HG03432 (cell line): ENCODE measurements around the gene ACD.

Experiments
- ATAC-seq: cut with Tn5 transposase; IDR thresholded peaks from one replicate; pipeline ENCODE4 v1.9.1; 2021; ENCODE audit warnings: mild to moderate bottlenecking, moderate library complexity; ENCODE audit not compliant: unreplicated experiment

The ACD gene

DNA sequence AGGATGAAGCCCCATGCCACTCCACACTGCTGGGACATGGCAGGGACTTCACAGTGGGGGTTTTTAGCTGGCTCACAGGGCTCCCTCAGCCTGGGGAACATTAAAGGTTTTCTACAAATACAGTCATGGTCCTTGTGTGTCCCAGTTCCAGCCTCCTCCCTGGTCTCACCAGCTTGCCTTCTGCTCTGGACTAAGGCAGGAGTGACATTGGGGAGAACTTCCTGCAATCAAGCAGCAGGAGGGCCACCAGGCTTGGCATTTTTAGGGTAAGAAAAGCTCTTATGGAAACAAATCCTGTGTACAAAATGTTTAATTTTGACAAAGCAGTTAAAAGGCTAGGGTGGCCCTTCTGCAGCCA lies 2.6 kb upstream of the ACD start:
- ATAC-seq = no peak

GRCh38 chr16:67661886-67662652 lies 2.0 kb upstream of the ACD start:
- no peak for ATAC-seq

DNA sequence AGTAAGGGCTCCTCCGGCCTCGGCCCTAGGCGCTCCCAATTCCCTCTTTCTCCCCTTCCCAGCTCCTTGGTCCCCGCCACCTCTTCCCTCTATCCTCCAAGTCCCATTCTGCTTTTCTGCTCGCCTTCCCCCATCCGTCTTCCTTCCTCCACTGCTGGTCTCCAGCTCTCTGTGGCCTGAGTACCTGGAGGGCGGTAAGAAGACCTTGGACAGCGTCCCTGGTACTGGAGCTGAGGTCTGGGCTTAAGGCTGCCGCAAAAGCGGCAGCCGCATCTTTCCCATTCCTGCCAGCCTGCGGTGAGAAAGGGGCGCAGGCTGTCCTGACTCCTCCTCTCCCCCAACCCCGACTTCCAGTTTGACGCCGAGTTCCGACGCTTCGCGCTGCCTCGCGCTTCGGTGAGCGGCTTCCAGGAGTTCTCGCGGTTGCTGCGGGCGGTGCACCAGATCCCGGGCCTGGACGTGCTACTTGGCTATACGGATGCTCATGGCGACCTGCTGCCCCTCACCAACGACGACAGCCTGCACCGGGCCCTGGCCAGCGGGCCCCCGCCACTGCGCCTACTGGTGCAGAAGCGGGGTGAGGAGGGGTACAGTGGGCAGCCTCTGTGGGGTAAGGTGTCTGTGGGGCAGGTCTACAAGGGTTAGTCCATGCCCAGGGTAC lies 1.2 kb upstream of the ACD start:
- ATAC-seq = no peak

DNA sequence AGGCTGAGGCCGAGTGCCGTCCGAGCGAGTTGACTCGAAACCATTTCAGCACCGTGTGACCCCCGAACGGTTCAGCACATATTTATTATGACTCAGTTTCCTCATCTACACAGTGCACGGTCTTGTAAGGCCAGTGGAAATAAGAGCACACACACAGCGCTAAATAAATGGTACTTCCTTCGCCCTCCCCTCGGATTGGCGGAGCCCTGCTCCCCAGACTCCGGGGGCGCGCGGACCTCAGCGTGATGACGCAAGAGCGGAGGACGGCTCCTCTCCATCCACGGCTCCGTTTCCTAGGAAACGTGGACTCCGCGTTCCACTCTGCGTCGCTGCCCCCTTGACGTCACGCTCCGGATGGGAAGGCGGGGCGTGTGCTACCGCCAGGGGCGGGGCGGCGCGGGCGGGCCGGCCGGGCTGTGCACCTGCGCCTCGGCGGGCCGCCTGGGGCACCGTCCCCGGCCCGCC lies 536 bp upstream of the ACD start, which contains the start of gene PARD6A:
Gene PARD6A, plus strand, starts transcription at position 397 of the 465 bp plus-strand sequence. CDS start 79 bp downstream, outside the sequence.
- ATAC-seq = peak; percentile 76

DNA sequence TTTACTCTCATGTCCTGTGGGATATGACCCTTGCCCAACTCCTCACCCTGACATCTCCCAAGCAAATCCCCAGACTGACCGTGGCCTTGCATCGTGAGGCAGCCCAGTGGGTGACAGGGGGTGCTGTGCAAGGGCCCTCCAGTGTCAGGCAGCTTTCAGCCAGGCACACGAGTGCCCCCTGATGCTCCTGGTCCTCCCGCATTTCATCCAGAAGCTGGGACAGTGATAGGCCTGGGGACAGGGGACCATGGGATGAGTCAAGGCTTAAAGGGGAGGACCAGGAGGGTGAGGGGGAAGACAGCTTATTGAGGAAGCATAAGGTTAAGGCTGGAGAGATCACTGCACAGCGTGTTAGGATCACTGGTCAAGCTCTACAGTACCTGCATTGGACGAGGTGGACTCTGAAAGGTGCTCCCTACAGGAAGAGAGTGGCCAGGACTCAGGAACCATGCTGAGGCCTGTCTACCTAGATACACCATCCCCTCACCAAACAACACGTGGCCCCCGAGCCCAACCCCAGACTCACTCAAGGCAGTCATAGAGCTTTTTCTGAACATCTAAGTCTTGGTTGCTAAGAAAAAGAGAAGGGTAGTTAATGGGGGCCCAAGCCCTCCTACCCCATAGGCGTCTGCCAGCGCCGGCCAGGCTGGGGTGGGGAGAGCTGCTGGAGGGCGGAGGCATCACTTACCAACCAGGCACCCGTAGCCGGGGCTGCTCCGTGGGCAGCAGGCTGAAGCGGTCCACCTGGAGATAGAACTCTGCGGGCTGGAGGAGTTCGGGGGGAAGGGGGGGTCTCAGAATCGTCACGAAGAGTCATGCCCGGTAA lies 998 bp downstream of the ACD start:
- no peak for ATAC-seq

- ATAC-seq = no peak
Observed at GRCh38 chr16:67657751-67658518, 2.1 kb downstream of the ACD start.

DNA sequence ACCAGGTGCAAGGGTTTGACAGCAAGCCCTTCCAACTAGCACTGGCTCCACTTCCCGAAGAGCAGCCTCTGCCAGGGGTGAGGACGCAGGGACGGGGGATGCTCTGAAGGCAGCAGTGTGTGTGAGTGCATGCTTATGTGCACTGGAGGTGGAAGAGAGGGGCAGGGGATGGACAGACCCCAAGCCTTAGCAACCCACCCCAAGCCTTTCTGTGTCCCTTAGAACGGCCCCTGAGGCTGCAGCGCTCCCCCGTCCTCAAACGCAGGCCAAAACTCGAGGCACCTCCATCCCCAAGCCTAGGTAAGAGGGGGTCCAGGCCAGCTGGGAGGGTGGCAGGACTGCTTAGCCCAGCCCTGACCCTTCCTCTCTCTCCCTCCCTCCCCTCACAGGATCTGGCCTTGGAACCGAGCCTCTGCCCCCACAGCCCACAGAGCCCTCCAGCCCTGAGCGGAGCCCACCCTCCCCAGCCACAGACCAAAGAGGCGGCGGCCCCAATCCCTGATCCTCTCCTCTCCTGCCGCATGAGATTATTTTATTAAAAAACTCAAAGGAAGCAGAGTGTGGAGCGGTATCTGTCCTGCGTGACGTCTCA lies 2.9 kb downstream of the ACD start:
- no peak for ATAC-seq

- no peak for ATAC-seq
Observed at GRCh38 chr16:67656344-67657016, 3.6 kb downstream of the ACD start.

GRCh38 chr16:67655363-67655762 lies 4.7 kb downstream of the ACD start:
- no peak for ATAC-seq

- ATAC-seq = no peak
Observed at GRCh38 chr16:67654403-67654911, 5.6 kb downstream of the ACD start.

DNA sequence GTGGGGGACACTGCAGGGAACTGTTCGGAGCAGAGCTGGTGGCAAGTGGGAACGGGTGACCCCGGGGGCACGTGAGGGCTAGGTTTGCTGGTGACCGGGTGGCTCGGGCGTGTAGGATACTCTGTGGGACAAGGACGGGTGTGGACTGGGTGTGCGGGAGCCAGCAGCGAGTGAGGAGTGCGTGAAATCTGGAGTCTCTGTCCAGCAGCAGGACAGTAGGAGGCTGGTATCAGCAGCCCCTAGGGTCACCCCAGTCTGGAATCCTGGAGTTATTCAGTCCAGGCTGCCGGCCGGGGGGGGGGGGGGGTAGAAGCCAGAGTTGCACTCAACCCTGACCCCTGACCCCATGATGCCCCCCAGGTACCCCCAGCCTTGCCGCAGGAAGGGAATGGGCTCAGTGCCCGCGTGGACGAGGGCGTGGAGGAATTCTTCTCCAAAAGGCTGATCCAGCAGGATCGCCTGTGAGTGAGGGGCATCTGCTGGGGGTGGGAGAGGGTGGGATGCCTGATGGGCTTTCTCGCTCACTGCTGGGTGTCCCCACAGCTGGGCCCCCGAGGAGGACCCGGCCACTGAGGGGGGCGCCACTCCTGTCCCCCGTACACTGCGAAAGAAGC lies 6.2 kb downstream of the ACD start:
- ATAC-seq = no peak

GRCh38 chr16:67653128-67653788 lies 6.8 kb downstream of the ACD start:
- ATAC-seq = no peak

DNA sequence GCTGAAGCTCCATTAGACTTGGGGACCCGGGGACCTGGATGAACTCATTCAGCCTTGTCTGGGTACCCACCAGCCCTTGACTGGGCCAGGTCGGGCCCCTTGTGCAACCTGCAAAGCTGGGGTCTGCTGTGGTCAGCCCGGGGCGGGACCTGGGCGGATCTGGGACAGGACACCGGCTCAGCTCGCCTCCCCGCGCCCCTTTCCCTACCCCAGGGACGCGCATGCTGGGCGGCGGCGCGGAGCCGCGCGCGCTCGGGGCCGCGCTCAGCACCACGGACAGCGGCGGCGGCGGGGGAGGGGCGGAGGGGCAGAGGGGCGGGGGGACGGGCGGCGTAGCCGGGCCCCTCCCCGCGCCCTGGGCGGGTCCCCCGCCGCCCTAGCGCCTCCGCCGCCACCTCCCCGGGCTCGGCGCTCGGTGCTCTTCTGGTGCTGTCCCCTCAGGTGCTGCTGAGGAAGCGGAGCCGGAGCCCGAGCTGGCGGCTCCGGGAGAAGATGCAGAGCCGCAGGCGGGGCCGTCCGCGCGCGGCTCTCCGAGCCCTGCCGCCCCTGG lies 7.4 kb downstream of the ACD start:
- ATAC-seq = no peak

- ATAC-seq = no peak
Observed at GRCh38 chr16:67651847-67652246, 8.2 kb downstream of the ACD start.

DNA sequence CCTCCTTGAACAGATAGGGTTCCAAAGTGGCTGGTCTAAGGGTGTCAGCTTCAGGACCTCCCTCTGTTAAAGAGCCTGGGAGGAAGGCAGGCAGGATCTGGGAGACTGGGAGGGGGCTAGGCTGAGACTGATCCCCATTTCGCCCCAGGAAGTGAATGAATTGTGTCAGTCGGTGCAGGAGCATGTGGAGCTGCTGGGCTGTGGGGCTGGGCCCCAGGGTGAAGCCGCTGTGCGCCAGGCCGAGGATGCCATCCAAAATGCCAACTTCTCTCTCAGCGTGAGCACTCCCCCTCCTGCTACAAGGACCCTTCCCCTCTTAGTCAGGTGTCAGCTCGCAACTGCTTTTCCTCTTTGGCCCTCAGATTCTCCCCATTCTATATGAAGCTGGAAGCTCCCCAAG lies 9.0 kb downstream of the ACD start:
- no peak for ATAC-seq

GRCh38 chr16:67650023-67650422 lies 10.0 kb downstream of the ACD start:
- no peak for ATAC-seq

- ATAC-seq = no peak
Observed at GRCh38 chr16:67649494-67649931, 10.5 kb downstream of the ACD start.

- ATAC-seq = no peak
Observed at GRCh38 chr16:67648764-67649407, 11.2 kb downstream of the ACD start.
